HepG2 (cell line): ENCODE measurements around the gene CCDC201. TPM values are rescaled to one million over a fixed set of nuclear protein-coding genes. Genes with fewer than 3 reads are reported as not detected.

Source experiments
- AGO2 ChIP-seq: fragments of 200-400 bp; formaldehyde crosslinking; optimal IDR thresholded peaks from 2 replicates; pipeline ENCODE3; 2017; ENCODE audit warnings: mild to moderate bottlenecking, low read depth, low read length, moderate library complexity
- FOXK2 ChIP-seq: fragments of 450-650 bp; IDR thresholded peaks from 2 replicates; pipeline ENCODE4 v1.6.1; 2016
- IKZF1 ChIP-seq: fragments of 450-650 bp; IDR thresholded peaks from 2 replicates; pipeline ENCODE4 v1.7.1; 2016
- KLF6 ChIP-seq: IDR thresholded peaks from 2 replicates; pipeline ENCODE4 v1.8.0; 2016; ENCODE audit warnings: missing biosample characterization, missing genetic modification reagents
- RAD51 ChIP-seq: fragments of 450-650 bp; IDR thresholded peaks from 2 replicates; pipeline ENCODE4 v1.6.1; 2016; ENCODE audit warnings: borderline replicate concordance
- ZNF333 ChIP-seq: sonication (generic); formaldehyde crosslinking; IDR thresholded peaks from 2 replicates; pipeline ENCODE4 v1.4.0; 2020; ENCODE audit warnings: mild to moderate bottlenecking, missing genetic modification reagents, borderline replicate concordance
- ZNF850 ChIP-seq: sonication (generic); formaldehyde crosslinking; conservative IDR thresholded peaks from 2 replicates; pipeline ENCODE4 v1.9.0; 2021; ENCODE audit warnings: mild to moderate bottlenecking, missing genetic modification reagents
- ZSCAN12 ChIP-seq: sonication (generic); formaldehyde crosslinking; IDR thresholded peaks from 2 replicates; pipeline ENCODE4 v1.9.0; 2021; ENCODE audit warnings: mild to moderate bottlenecking, missing genetic modification reagents
- polyA plus RNA-seq, 8 experiments: library from polyadenylated mRNA; depleted of rRNA in 3 of 8; stranded (reverse) in 7 of 8; unstranded in 1 of 8; fragments of >200 nt; fragmentation: Illumina TruSeq in 4 of 8; extraction: Trizol in 4 of 8; gene quantifications; 2 replicates each; pipeline versions ENCODE4 v1.2.1 to v1.2.3, GENCODE V29; 2011 to 2016; ENCODE audit warnings: low read depth in 4 of 8, missing spikeins in 1 of 8, mixed read lengths in 1 of 8; ENCODE audit not compliant: insufficient read depth in 1 of 8
- total RNA-seq, 5 experiments: library from RNA; depleted of rRNA; stranded (reverse); fragments of >200 nt; fragmentation: Illumina TruSeq; extraction: Trizol; gene quantifications; 2 replicates each; pipeline ENCODE4 v1.2.3, GENCODE V29; 2016; ENCODE audit warnings: low read depth in 1 of 5
- TF ChIP-seq, protein P1 (sequence below): sonication (generic); formaldehyde crosslinking; IDR thresholded peaks from 2 replicates; pipeline ENCODE4 v1.5.0; 2020; ENCODE audit warnings: mild to moderate bottlenecking, missing genetic modification reagents, borderline replicate concordance
- TF ChIP-seq, protein P2 (sequence below), 2 experiments: sonication (generic) in 1 of 2; formaldehyde crosslinking in 1 of 2; IDR thresholded peaks; 2 replicates each; pipeline versions ENCODE4 v1.6.1 to v1.9.0; 2014 to 2022; ENCODE audit warnings: antibody characterized with exemption in 1 of 2, borderline replicate concordance in 1 of 2, inconsistent platforms in 1 of 2, low read depth in 1 of 2, missing genetic modification reagents in 1 of 2
- TF ChIP-seq, protein P3 (sequence below): IDR thresholded peaks from 2 replicates; pipeline ENCODE4 v1.4.0; 2020; ENCODE audit warnings: mild to moderate bottlenecking, missing genetic modification reagents
- TF ChIP-seq, protein P4 (sequence below): IDR thresholded peaks from 2 replicates; pipeline ENCODE4 v1.6.1; 2012; ENCODE audit warnings: inconsistent platforms
- TF ChIP-seq, protein P5 (sequence below): sonication (generic); formaldehyde crosslinking; IDR thresholded peaks from 2 replicates; pipeline ENCODE4; 2020; ENCODE audit warnings: missing genetic modification reagents, mild to moderate bottlenecking, borderline replicate concordance

The CCDC201 gene
- total and polyA plus RNA-seq, 2 of the 13 experiments (the other 11 are each of a cell fraction or from before 2014, with no cell fraction given), result 0.92 TPM; not detected in 1

DNA sequence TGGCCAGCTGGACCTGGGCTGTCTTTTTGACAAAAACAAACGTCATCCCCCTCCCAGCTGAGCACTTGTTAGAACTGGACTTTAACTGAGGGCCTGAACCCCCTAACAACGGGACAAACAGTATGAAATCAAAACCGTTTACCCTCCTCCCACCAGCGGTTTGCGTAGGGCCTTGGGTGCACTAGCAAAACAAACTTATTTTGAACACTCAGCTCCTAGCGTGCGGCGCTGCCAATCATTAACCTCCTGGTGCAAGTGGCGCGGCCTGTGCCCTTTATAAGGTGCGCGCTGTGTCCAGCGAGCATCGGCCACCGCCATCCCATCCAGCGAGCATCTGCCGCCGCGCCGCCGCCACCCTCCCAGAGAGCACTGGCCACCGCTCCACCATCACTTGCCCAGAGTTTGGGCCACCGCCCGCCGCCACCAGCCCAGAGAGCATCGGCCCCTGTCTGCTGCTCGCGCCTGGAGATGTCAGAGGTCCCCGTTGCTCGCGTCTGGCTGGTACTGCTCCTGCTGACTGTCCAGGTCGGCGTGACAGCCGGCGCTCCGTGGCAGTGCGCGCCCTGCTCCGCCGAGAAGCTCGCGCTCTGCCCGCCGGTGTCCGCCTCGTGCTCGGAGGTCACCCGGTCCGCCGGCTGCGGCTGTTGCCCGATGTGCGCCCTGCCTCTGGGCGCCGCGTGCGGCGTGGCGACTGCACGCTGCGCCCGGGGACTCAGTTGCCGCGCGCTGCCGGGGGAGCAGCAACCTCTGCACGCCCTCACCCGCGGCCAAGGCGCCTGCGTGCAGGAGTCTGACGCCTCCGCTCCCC, 15.5 kb upstream of the CCDC201 start, which contains the start of gene IGFBP1 (continued):
- TF ChIP-seq, protein P1, sequence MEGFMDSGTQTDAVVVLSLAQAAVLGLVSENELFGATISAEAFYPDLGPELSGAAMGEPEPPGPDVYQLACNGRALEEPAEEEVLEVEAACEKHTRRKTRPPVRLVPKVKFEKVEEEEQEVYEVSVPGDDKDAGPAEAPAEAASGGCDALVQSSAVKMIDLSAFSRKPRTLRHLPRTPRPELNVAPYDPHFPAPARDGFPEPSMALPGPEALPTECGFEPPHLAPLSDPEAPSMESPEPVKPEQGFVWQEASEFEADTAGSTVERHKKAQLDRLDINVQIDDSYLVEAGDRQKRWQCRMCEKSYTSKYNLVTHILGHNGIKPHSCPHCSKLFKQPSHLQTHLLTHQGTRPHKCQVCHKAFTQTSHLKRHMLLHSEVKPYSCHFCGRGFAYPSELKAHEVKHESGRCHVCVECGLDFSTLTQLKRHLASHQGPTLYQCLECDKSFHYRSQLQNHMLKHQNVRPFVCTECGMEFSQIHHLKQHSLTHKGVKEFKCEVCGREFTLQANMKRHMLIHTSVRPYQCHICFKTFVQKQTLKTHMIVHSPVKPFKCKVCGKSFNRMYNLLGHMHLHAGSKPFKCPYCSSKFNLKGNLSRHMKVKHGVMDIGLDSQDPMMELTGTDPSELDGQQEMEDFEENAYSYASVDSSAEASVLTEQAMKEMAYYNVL (CRISPR knock-in tag), result peak; percentile 90
- TF ChIP-seq FOXK2, result no peak
- no peak for TF ChIP-seq IKZF1
- TF ChIP-seq, protein P2, sequence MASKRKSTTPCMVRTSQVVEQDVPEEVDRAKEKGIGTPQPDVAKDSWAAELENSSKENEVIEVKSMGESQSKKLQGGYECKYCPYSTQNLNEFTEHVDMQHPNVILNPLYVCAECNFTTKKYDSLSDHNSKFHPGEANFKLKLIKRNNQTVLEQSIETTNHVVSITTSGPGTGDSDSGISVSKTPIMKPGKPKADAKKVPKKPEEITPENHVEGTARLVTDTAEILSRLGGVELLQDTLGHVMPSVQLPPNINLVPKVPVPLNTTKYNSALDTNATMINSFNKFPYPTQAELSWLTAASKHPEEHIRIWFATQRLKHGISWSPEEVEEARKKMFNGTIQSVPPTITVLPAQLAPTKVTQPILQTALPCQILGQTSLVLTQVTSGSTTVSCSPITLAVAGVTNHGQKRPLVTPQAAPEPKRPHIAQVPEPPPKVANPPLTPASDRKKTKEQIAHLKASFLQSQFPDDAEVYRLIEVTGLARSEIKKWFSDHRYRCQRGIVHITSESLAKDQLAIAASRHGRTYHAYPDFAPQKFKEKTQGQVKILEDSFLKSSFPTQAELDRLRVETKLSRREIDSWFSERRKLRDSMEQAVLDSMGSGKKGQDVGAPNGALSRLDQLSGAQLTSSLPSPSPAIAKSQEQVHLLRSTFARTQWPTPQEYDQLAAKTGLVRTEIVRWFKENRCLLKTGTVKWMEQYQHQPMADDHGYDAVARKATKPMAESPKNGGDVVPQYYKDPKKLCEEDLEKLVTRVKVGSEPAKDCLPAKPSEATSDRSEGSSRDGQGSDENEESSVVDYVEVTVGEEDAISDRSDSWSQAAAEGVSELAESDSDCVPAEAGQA (IDR thresholded peaks at IDR 0.05; ENCODE audit: low read depth), result no peak
- TF ChIP-seq, protein P2 (CRISPR knock-in tag; IDR thresholded peaks at IDR 0.05; ENCODE audit: borderline replicate concordance), result peak; percentile 8; the same call in 1 of the 2 replicates
- TF ChIP-seq, protein P3, sequence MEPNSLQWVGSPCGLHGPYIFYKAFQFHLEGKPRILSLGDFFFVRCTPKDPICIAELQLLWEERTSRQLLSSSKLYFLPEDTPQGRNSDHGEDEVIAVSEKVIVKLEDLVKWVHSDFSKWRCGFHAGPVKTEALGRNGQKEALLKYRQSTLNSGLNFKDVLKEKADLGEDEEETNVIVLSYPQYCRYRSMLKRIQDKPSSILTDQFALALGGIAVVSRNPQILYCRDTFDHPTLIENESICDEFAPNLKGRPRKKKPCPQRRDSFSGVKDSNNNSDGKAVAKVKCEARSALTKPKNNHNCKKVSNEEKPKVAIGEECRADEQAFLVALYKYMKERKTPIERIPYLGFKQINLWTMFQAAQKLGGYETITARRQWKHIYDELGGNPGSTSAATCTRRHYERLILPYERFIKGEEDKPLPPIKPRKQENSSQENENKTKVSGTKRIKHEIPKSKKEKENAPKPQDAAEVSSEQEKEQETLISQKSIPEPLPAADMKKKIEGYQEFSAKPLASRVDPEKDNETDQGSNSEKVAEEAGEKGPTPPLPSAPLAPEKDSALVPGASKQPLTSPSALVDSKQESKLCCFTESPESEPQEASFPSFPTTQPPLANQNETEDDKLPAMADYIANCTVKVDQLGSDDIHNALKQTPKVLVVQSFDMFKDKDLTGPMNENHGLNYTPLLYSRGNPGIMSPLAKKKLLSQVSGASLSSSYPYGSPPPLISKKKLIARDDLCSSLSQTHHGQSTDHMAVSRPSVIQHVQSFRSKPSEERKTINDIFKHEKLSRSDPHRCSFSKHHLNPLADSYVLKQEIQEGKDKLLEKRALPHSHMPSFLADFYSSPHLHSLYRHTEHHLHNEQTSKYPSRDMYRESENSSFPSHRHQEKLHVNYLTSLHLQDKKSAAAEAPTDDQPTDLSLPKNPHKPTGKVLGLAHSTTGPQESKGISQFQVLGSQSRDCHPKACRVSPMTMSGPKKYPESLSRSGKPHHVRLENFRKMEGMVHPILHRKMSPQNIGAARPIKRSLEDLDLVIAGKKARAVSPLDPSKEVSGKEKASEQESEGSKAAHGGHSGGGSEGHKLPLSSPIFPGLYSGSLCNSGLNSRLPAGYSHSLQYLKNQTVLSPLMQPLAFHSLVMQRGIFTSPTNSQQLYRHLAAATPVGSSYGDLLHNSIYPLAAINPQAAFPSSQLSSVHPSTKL, result peak; percentile 74
- TF ChIP-seq, protein P4, sequence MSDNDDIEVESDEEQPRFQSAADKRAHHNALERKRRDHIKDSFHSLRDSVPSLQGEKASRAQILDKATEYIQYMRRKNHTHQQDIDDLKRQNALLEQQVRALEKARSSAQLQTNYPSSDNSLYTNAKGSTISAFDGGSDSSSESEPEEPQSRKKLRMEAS, result no peak
- TF ChIP-seq ZSCAN12 (CRISPR knock-in tag), result peak; percentile 72; the same call in 1 of the 2 replicates
- peak; percentile 98 for TF ChIP-seq KLF6
- peak; percentile 85; the same call in 1 of the 2 replicates for TF ChIP-seq ZNF850
- TF ChIP-seq, protein P5, sequence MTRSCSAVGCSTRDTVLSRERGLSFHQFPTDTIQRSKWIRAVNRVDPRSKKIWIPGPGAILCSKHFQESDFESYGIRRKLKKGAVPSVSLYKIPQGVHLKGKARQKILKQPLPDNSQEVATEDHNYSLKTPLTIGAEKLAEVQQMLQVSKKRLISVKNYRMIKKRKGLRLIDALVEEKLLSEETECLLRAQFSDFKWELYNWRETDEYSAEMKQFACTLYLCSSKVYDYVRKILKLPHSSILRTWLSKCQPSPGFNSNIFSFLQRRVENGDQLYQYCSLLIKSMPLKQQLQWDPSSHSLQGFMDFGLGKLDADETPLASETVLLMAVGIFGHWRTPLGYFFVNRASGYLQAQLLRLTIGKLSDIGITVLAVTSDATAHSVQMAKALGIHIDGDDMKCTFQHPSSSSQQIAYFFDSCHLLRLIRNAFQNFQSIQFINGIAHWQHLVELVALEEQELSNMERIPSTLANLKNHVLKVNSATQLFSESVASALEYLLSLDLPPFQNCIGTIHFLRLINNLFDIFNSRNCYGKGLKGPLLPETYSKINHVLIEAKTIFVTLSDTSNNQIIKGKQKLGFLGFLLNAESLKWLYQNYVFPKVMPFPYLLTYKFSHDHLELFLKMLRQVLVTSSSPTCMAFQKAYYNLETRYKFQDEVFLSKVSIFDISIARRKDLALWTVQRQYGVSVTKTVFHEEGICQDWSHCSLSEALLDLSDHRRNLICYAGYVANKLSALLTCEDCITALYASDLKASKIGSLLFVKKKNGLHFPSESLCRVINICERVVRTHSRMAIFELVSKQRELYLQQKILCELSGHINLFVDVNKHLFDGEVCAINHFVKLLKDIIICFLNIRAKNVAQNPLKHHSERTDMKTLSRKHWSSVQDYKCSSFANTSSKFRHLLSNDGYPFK (CRISPR knock-in tag), result no peak
- no peak for TF ChIP-seq RAD51
- peak; percentile 66; the same call in 1 of the 2 replicates for TF ChIP-seq ZNF333
- peak; percentile 71 for TF ChIP-seq AGO2
